H1 (cell line): ENCODE data around the gene GPLD1. TPM values are rescaled to one million over a fixed set of nuclear protein-coding genes. Genes with fewer than 3 reads are reported as not detected.

Experiments
- ASH2L ChIP-seq: fragments of 200-600, 300-600 bp; sonication (generic); IDR thresholded peaks from one replicate; pipeline ENCODE4 v1.7.1; 2017; ENCODE audit warnings: low read length
- BRCA1 ChIP-seq: IDR thresholded peaks from 2 replicates; pipeline ENCODE4 v1.6.1; 2012; ENCODE audit warnings: low read depth, low read length, improper control_type of control experiment
- KDM5A ChIP-seq: fragments of 200-600 bp; IDR thresholded peaks from 2 replicates; pipeline ENCODE4 v1.7.1; 2012; ENCODE audit warnings: mild to moderate bottlenecking, low read length, inconsistent platforms, mixed read lengths
- PHF8 ChIP-seq: fragments of 200-600 bp; sonication (generic); conservative IDR thresholded peaks from 2 replicates; pipeline ENCODE4 v1.7.1; 2012; ENCODE audit warnings: low read depth, mild to moderate bottlenecking, inconsistent platforms, low read length, moderate library complexity
- RNF2 ChIP-seq: fragments of 200-900, 300-1000 bp; sonication (generic); IDR thresholded peaks from 2 replicates; pipeline ENCODE4 v1.7.1; 2016; ENCODE audit warnings: borderline replicate concordance, low read depth, mild to moderate bottlenecking, antibody characterized with exemption, low read length; ENCODE audit not compliant: poor library complexity, severe bottlenecking; ENCODE audit errors: missing control alignments
- polyA plus RNA-seq, 7 experiments: library from polyadenylated mRNA; depleted of rRNA in 3 of 7; stranded (reverse) in 5 of 7; unstranded in 2 of 7; fragments of >200 nt in 5 of 7; fragments of 200-250 nt in 2 of 7; gene quantifications; 1 replicate in 5 of 7; 2 replicates in 1 of 7; 4 replicates in 1 of 7; pipeline versions ENCODE4 v1.2.1 to v1.2.3, GENCODE V29; 2011 to 2013; ENCODE audit warnings: missing spikeins in 2 of 7, mixed read lengths in 2 of 7
- total RNA-seq: library from RNA; stranded (reverse); fragmentation: NEBNext Ultra II Directional; extraction: Animal tissue kit (Norgen Biotek cat#: 25700); gene quantifications from 2 replicates; pipeline ENCODE4 v1.2.1, GENCODE V29; 2021
- TF ChIP-seq, protein P1 (sequence below): fragments of 300-600 bp; sonication (generic); IDR thresholded peaks from 2 replicates; pipeline ENCODE4 v1.7.1; 2012; ENCODE audit warnings: low read length, moderate library complexity, mild to moderate bottlenecking, inconsistent platforms; ENCODE audit not compliant: insufficient replicate concordance
- TF ChIP-seq, protein P2 (sequence below), 3 experiments: IDR thresholded peaks; 1 replicate in 2 of 3; 2 replicates in 1 of 3; pipeline versions ENCODE4 v1.5.1 to v1.6.1; 2011; ENCODE audit warnings: low read length in 3 of 3, mild to moderate bottlenecking in 3 of 3, inconsistent platforms in 2 of 3, low read depth in 1 of 3, moderate library complexity in 1 of 3; ENCODE audit not compliant: insufficient read depth in 1 of 3; ENCODE audit errors: control extremely low read depth in 1 of 3

GPLD1 gene
- total and polyA plus RNA-seq, 2 of the 8 experiments (the other 6 are each of a cell fraction or from before 2014, with no cell fraction given), result 3.7 to 5.3 TPM

DNA sequence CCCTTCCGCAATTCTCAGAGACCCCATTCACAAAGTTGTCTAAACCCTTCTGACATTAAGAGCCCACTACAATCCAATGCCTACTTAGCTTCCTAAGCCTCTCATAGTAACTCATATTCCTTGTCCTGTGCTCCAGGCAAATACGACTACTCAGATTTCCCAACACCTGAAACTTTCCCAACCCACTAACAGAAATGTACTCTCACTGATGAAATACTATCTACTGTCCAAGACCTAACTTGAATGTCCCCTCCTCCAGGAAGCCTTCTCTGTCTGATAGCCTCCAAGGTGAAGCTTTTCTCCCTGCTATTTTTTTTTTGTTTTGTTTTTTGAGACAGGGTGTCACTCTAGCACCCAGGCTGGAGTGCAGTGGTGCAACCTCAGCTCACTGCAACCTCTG, 30.4 kb downstream of the GPLD1 start (continued):
- TF ChIP-seq, protein P1, sequence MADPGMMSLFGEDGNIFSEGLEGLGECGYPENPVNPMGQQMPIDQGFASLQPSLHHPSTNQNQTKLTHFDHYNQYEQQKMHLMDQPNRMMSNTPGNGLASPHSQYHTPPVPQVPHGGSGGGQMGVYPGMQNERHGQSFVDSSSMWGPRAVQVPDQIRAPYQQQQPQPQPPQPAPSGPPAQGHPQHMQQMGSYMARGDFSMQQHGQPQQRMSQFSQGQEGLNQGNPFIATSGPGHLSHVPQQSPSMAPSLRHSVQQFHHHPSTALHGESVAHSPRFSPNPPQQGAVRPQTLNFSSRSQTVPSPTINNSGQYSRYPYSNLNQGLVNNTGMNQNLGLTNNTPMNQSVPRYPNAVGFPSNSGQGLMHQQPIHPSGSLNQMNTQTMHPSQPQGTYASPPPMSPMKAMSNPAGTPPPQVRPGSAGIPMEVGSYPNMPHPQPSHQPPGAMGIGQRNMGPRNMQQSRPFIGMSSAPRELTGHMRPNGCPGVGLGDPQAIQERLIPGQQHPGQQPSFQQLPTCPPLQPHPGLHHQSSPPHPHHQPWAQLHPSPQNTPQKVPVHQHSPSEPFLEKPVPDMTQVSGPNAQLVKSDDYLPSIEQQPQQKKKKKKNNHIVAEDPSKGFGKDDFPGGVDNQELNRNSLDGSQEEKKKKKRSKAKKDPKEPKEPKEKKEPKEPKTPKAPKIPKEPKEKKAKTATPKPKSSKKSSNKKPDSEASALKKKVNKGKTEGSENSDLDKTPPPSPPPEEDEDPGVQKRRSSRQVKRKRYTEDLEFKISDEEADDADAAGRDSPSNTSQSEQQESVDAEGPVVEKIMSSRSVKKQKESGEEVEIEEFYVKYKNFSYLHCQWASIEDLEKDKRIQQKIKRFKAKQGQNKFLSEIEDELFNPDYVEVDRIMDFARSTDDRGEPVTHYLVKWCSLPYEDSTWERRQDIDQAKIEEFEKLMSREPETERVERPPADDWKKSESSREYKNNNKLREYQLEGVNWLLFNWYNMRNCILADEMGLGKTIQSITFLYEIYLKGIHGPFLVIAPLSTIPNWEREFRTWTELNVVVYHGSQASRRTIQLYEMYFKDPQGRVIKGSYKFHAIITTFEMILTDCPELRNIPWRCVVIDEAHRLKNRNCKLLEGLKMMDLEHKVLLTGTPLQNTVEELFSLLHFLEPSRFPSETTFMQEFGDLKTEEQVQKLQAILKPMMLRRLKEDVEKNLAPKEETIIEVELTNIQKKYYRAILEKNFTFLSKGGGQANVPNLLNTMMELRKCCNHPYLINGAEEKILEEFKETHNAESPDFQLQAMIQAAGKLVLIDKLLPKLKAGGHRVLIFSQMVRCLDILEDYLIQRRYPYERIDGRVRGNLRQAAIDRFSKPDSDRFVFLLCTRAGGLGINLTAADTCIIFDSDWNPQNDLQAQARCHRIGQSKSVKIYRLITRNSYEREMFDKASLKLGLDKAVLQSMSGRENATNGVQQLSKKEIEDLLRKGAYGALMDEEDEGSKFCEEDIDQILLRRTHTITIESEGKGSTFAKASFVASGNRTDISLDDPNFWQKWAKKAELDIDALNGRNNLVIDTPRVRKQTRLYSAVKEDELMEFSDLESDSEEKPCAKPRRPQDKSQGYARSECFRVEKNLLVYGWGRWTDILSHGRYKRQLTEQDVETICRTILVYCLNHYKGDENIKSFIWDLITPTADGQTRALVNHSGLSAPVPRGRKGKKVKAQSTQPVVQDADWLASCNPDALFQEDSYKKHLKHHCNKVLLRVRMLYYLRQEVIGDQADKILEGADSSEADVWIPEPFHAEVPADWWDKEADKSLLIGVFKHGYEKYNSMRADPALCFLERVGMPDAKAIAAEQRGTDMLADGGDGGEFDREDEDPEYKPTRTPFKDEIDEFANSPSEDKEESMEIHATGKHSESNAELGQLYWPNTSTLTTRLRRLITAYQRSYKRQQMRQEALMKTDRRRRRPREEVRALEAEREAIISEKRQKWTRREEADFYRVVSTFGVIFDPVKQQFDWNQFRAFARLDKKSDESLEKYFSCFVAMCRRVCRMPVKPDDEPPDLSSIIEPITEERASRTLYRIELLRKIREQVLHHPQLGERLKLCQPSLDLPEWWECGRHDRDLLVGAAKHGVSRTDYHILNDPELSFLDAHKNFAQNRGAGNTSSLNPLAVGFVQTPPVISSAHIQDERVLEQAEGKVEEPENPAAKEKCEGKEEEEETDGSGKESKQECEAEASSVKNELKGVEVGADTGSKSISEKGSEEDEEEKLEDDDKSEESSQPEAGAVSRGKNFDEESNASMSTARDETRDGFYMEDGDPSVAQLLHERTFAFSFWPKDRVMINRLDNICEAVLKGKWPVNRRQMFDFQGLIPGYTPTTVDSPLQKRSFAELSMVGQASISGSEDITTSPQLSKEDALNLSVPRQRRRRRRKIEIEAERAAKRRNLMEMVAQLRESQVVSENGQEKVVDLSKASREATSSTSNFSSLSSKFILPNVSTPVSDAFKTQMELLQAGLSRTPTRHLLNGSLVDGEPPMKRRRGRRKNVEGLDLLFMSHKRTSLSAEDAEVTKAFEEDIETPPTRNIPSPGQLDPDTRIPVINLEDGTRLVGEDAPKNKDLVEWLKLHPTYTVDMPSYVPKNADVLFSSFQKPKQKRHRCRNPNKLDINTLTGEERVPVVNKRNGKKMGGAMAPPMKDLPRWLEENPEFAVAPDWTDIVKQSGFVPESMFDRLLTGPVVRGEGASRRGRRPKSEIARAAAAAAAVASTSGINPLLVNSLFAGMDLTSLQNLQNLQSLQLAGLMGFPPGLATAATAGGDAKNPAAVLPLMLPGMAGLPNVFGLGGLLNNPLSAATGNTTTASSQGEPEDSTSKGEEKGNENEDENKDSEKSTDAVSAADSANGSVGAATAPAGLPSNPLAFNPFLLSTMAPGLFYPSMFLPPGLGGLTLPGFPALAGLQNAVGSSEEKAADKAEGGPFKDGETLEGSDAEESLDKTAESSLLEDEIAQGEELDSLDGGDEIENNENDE, result no peak
- TF ChIP-seq KDM5A, result no peak
- TF ChIP-seq ASH2L, result no peak
- TF ChIP-seq RNF2, result no peak
- TF ChIP-seq, protein P2, sequence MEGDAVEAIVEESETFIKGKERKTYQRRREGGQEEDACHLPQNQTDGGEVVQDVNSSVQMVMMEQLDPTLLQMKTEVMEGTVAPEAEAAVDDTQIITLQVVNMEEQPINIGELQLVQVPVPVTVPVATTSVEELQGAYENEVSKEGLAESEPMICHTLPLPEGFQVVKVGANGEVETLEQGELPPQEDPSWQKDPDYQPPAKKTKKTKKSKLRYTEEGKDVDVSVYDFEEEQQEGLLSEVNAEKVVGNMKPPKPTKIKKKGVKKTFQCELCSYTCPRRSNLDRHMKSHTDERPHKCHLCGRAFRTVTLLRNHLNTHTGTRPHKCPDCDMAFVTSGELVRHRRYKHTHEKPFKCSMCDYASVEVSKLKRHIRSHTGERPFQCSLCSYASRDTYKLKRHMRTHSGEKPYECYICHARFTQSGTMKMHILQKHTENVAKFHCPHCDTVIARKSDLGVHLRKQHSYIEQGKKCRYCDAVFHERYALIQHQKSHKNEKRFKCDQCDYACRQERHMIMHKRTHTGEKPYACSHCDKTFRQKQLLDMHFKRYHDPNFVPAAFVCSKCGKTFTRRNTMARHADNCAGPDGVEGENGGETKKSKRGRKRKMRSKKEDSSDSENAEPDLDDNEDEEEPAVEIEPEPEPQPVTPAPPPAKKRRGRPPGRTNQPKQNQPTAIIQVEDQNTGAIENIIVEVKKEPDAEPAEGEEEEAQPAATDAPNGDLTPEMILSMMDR (IDR thresholded peaks at IDR 0.05; ENCODE audit: control extremely low read depth in 1 of 3, insufficient read depth in 1 of 3, low read depth in 1 of 3, low read length in 3 of 3), result no peak
- TF ChIP-seq BRCA1, result no peak
- TF ChIP-seq PHF8, result no peak
